ENCODE data around the gene PPIL4.

GRCh38 chr6:149474108-149474935, 71.5 kb downstream of the PPIL4 start:
- TF ChIP-seq MXD4 (CRISPR knock-in tag; IDR thresholded peaks at IDR 0.05; ENCODE audit: borderline replicate concordance) = no peak
- no peak for TF ChIP-seq CTCF (IDR thresholded peaks at IDR 0.05)
- TF ChIP-seq FOXP4 (CRISPR knock-in tag; IDR thresholded peaks at IDR 0.05) = no peak
- no peak for TF ChIP-seq PRDM15 (CRISPR knock-in tag; IDR thresholded peaks at IDR 0.05)
- no peak for TF ChIP-seq E2F5 (CRISPR knock-in tag; IDR thresholded peaks at IDR 0.05)
- no peak for TF ChIP-seq NFE2L1 (CRISPR knock-in tag; IDR thresholded peaks at IDR 0.05)
- TF ChIP-seq, protein P1, sequence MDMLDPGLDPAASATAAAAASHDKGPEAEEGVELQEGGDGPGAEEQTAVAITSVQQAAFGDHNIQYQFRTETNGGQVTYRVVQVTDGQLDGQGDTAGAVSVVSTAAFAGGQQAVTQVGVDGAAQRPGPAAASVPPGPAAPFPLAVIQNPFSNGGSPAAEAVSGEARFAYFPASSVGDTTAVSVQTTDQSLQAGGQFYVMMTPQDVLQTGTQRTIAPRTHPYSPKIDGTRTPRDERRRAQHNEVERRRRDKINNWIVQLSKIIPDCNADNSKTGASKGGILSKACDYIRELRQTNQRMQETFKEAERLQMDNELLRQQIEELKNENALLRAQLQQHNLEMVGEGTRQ (CRISPR knock-in tag; IDR thresholded peaks at IDR 0.05) = no peak
- TF ChIP-seq PREB (CRISPR knock-in tag; IDR thresholded peaks at IDR 0.05; ENCODE audit: borderline replicate concordance) = no peak

All from WTC11 (cell line).